Activated naive CD4-positive, alpha-beta T cell treated with anti-CD3 and anti-CD28 coated beads for 36 hours (primary cell): ENCODE results near the gene LIN7C. TPM values are rescaled to one million over a fixed set of nuclear protein-coding genes. Genes with fewer than 3 reads are reported as not detected.
"Not testable (repeated sequence)": the region's sequence is repeated elsewhere in the genome, so short reads cannot be mapped to it uniquely, and the experiment has no call there.

ENCODE experiments used
- CTCF ChIA-PET: fragments of 350-600 bp; sonication (Branson Sonifier 250); formaldehyde crosslinking; loops from one replicate; lab custom pipeline; 2021; ENCODE audit warnings: antibody characterized with exemption; lab: Charles Lee
- DNase-seq: peaks from one replicate; pipeline ENCODE4 v3.0.0-alpha.2; 2020
- H3K27ac Mint-ChIP-seq: one replicate; pipeline ENCODE4 v1.8.0; 2021; ENCODE audit warnings: mild to moderate bottlenecking, mixed read lengths
- H3K27me3 Mint-ChIP-seq: one replicate; pipeline ENCODE4 v1.8.0; 2021; ENCODE audit warnings: low read depth, mixed read lengths
- H3K36me3 Mint-ChIP-seq: one replicate; pipeline ENCODE4 v1.8.0; 2021; ENCODE audit warnings: low read depth, mixed read lengths
- H3K4me1 Mint-ChIP-seq: one replicate; pipeline ENCODE4 v1.8.0; 2021; ENCODE audit warnings: low read depth, mixed read lengths
- H3K4me3 Mint-ChIP-seq: one replicate; pipeline ENCODE4 v1.8.0; 2021; ENCODE audit warnings: mild to moderate bottlenecking, moderate library complexity, mixed read lengths
- H3K9me3 Mint-ChIP-seq: one replicate; pipeline ENCODE4 v1.8.0; 2021; ENCODE audit warnings: mixed read lengths
- intact Hi-C: fragments of 100-400 bp; cut with micrococcal nuclease; formaldehyde crosslinking; loops from one replicate; pipeline ENCODE4 v1.15.1; 2023
- microRNA-seq: library from miRNA; unstranded; fragments of <30 nt; microRNA quantifications from one replicate; pipeline ENCODE4 v1.2.0, GENCODE V29; 2022; ENCODE audit warnings: borderline microRNAs expressed, borderline replicate concordance
- total RNA-seq, 2 experiments: library from RNA; stranded (reverse); gene quantifications; one replicate each; pipeline ENCODE4 v1.2.3, GENCODE V29; 2021

Gene LIN7C
- total RNA-seq, 2 experiments from 2014 or later, result 30.5 to 31.1 TPM

DNA sequence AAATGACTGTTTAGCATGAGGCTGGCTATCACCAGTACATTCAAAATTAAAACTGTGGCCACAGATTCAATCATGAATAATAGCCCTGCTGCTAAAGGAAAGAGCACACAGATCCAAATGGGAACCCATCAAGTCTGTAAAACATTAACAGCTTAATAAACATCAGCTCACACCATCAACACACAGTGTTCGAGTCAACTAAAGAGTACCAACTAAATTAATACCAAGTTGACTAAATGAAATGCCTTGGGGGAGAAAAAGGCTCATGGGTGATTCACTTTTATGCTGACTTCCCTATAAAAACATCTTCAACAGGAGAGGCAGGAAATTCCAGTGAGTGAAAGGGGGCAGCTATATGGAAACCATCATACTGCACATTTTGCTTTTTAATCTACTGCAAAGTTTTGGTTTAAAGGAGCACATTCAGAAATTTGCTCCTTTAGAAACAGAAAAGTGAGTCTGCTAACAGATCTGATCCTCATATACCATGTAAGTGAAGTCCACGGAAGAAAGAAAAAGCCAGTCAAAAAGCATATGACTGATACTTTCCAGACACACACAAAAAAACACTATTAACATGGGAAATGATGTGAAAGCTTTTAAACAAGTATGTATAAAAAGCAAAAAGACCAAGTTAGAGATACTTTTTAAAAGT is 50.3 kb downstream of the LIN7C start:
- Mint-ChIP-seq H3K27ac (no peak overlapping the region), H3K9me3 (peaks cover 2% of the 10 kb centered on the region), H3K4me1 (no peaks in the 10 kb centered on the region), H3K27me3 (peaks cover 3% of the 10 kb centered on the region), H3K36me3 (no peaks in the 10 kb centered on the region), H3K4me3 (no peak overlapping the region)
- intact Hi-C loops, result no loop called here
- DNase-seq, result no peak
- CTCF ChIA-PET, result no interaction called here

DNA sequence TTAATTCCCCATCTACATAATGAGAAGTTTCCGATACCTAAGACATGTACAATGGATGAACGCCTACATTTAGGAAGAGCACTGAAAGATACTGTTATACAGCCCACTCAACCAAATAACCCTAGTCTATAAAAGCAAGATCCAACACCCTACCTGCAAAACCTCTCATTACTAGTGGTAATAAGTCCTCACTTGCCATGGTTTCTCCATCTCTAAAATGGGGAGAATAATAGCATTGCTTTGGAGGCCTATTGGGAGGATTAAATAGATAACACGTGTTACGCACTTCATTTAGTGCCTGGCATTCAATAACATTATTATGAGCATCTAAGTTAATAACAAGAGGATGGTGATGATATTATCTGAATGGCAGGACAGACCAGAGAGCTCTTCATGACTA is 50.9 kb downstream of the LIN7C start:
- Mint-ChIP-seq H3K27me3 (peaks cover 3% of the 10 kb centered on the region), H3K36me3 (no peaks in the 10 kb centered on the region), H3K4me3 (no peak overlapping the region), H3K27ac (no peak overlapping the region), H3K9me3 (peaks cover 2% of the 10 kb centered on the region), H3K4me1 (no peaks in the 10 kb centered on the region)
- DNase-seq, result no peak
- CTCF ChIA-PET, result no interaction called here
- intact Hi-C loops, result no loop called here

DNA sequence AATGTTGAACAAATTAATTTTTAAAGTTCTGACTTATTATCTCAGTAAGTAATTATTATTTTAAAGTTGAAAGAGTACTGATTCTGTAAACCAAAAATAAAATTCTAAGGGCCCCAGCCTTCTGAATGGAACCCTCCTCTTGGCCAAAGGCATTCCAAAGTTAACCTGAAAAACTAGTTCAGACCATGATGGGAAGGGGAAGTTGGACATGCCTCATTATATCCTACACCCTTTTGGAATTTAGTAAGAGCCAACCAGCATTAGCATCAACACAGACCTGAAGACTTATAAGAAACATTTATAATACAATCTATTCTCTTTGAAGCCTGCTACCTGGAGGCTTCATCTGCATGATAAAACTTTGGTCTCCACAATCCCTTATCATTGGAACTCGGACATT is 52.9 kb downstream of the LIN7C start:
- CTCF ChIA-PET, result no interaction called here
- H3K4me3 Mint-ChIP-seq, result no peak overlapping the region
- intact Hi-C loops, result no loop called here
- no peaks in the 10 kb centered on the region for H3K4me1 Mint-ChIP-seq
- H3K9me3 Mint-ChIP-seq, result peaks cover 2% of the 10 kb centered on the region
- H3K36me3 Mint-ChIP-seq, result no peaks in the 10 kb centered on the region
- H3K27ac Mint-ChIP-seq, result no peak overlapping the region
- DNase-seq, result no peak
- peaks cover 1% of the 10 kb centered on the region for H3K27me3 Mint-ChIP-seq

DNA sequence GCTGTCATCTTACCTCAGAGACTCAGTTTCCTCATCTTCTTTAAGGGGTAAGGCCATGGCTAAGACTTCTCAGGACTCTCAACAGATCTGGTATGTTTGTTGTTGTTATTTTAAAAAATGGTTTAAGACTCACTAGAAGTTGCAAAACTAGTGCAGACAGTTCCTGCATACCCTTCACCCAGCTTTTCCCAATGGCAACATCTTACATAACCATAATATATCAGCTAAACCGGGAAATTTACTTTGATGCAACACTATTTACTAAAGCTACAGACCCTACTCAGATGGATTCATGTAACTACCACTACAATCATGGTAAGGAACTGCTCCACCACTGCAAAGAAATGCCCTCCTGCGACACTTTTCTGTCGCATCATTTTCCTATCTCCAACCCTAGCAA is 54.4 kb downstream of the LIN7C start:
- Mint-ChIP-seq H3K36me3 (no peaks in the 10 kb centered on the region), H3K9me3 (peaks cover 2% of the 10 kb centered on the region), H3K4me3 (no peak overlapping the region), H3K27me3 (peaks cover 1% of the 10 kb centered on the region), H3K4me1 (no peaks in the 10 kb centered on the region), H3K27ac (no peak overlapping the region)
- intact Hi-C loops, result no loop called here
- CTCF ChIA-PET, result no interaction called here
- DNase-seq, result no peak

DNA sequence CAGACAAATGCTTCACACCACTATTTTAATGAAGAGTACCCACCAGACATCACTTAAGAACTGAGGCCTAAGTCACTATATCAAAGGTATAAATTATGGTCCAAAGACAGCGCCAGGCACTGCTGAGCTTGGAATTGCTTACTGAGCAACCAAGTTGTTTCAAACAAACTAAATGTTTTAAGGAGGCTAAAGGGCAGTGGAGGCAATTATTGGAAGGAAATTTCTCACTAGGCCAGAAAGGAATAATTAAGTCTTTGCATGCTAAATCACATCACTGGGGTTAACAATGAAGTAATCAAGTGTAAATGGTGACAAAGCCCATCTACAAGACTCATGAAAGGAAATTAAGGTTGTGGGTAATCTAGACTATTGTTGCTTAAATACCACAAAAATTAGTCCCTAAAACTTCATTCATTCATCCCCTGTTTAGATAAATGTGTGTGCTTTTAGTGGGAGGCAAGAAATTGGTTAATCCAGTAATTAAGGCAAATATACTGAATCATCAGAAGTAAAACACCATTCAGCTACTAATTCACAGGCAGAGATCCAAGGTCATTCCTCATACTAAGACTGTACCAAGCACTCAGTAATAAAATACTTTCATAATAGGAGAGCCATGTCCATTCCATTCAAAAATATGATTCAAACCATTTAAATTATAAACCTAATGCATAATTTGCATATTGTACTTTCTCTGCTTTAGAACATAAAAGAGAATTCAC is 55.2 kb downstream of the LIN7C start:
- intact Hi-C loops, result no loop called here
- Mint-ChIP-seq H3K9me3 (peaks cover 2% of the 10 kb centered on the region), H3K4me3 (no peak overlapping the region), H3K4me1 (no peaks in the 10 kb centered on the region), H3K36me3 (no peaks in the 10 kb centered on the region), H3K27me3 (peaks cover 1% of the 10 kb centered on the region), H3K27ac (no peak overlapping the region)
- CTCF ChIA-PET, result no interaction called here
- no peak for DNase-seq

DNA sequence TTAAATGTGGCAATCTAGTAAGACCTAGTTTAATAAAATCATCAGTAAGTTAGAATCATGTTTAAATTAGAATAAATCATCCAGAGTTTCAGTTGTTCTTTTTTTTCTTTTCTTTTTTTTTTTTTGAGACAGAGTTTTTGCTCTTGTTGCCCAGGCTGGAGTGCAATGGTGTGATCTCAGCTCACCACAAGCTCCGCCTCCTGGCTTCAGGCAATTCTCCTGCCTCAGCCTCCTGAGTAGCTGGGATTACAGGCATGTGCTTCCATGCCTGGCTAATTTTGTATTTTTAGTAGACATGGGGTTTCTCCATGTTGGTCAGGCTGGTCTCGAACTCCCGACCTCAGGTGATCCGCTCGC is 58.4 kb downstream of the LIN7C start:
- intact Hi-C loops, CTCF ChIA-PET, H3K9me3 Mint-ChIP-seq: not testable (repeated sequence)

DNA sequence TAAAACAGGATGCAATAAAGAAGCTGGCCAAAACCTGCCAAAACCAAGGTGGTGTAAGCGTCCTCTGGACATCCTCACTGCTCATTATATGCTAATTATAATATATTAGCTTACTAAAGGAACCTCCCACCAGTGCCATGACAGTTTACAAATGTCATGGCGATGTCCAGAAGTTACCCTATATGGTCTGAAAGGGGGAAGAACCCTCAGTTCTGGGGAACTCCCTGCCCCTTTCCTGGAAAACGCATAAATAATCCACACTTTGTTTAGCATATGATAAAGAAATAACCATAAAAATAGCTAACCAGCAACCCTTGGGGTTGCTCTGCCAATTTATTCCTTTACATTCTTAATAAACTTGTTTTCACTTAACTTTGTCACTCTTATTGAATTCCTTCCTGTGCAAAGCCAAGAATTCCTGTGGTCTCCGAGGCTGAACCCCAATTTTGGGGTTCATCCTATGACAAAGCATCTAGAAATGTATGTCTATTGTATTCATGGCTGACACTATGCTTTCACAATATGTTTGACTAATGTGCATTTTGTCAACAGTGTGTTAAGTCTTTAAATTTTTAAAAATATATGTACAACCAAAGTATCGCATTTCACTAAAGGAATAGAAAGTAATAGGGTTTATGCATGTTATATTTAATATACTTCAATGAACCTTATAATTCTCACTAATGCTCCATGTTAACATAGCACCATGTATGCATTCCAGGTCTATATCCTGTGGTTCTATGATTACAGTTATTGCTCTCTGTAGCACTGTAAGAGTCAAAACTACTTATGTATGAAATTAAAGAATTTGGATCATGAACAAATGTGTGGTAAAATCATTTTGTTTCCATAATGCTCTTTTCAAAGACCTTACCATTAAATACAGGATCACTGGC is 59.0 kb downstream of the LIN7C start:
- CTCF ChIA-PET, result no interaction called here
- H3K4me3 Mint-ChIP-seq, result no peak overlapping the region

More for the DNA sequence above, 58.4 kb downstream of the LIN7C start:
- not testable (repeated sequence) for H3K27ac Mint-ChIP-seq, H3K4me1 Mint-ChIP-seq, H3K27me3 Mint-ChIP-seq, H3K4me3 Mint-ChIP-seq, H3K36me3 Mint-ChIP-seq, DNase-seq

DNA sequence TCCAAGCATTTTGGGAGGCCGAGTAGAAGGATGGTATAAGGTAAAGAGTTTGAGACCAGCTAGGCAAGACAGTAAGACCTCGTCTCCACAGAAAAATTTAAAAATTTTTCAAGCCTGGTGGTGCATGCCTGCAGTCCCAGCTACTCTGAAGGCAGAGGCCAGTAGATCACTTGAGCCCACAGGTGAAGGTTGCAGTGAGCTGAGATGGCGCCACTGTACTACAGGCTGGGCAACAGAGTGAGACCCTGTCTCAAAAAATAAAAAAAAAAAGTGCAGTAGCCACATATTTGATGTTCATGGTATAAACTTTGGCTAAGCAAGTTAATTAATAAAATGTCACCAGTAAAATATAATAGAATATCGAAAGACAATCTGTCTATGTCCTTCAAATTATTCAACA is 60.9 kb downstream of the LIN7C start:
- Mint-ChIP-seq H3K27ac (no peak overlapping the region), H3K4me3 (no peak overlapping the region), H3K27me3 (no peaks in the 10 kb centered on the region), H3K36me3 (no peaks in the 10 kb centered on the region), H3K4me1 (no peaks in the 10 kb centered on the region), H3K9me3 (no peaks in the 10 kb centered on the region)
- no peak for DNase-seq
- CTCF ChIA-PET, result interaction anchor here (0.7 kb wide), 1 partner anchor 25 kb away, joined by 3 read pairs; no protein-coding TSS in a partner anchor
- intact Hi-C loops, result no loop called here

More for the DNA sequence above, 59.0 kb downstream of the LIN7C start:
- intact Hi-C loops, result no loop called here
- H3K36me3 Mint-ChIP-seq, result no peaks in the 10 kb centered on the region
- no peak for DNase-seq
- H3K9me3 Mint-ChIP-seq, result no peaks in the 10 kb centered on the region
- no peak overlapping the region for H3K27ac Mint-ChIP-seq
- H3K4me1 Mint-ChIP-seq, result no peaks in the 10 kb centered on the region
- H3K27me3 Mint-ChIP-seq, result no peaks in the 10 kb centered on the region

DNA sequence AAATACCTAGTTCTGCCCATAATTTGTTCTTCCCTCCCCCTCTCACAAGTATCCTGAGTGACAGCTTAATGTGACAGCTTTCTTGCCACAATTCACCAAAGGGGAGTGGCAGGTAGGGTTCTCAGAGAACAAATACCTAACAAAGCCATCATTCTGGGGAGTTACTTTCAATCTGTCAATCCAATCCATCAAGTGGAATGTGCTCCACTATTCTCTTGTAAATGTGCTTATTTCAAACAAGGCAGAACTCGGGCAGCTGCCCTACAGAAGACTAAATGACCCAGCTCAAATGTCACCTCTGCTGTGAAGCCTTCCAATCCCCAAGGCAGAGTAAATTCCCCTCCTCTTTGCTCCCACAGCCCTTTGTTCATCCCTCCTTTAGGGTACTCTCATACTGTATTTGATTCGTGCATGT is 61.8 kb downstream of the LIN7C start:
- Mint-ChIP-seq H3K4me3 (no peak overlapping the region), H3K36me3 (no peaks in the 10 kb centered on the region), H3K27ac (no peak overlapping the region), H3K9me3 (no peaks in the 10 kb centered on the region), H3K27me3 (no peaks in the 10 kb centered on the region), H3K4me1 (no peaks in the 10 kb centered on the region)
- no peak for DNase-seq
- intact Hi-C loops, result no loop called here
- CTCF ChIA-PET, result no interaction called here

Small RNAs within 50 kb of the gene (microRNA-seq; reads per million reads assigned to microRNA genes)
- not detected for gene MIR8087

Other genes with a start within 250 kb of the LIN7C start
- gene CCDC34, start 143.6 kb downstream of the LIN7C start, total RNA-seq, result 10 to 100 TPM; 28.2 to 29.9 TPM
- under 1 TPM; 0.12 to 0.19 TPM for gene LGR4, start 34.0 kb downstream of the LIN7C start, total RNA-seq
- not detected for gene BDNF, start 193.7 kb upstream of the LIN7C start, total RNA-seq